ENCODE data around the gene TSPYL6.

GRCh38 chr2:54226260-54226659 lies 29.8 kb downstream of the TSPYL6 start:
- TF ChIP-seq POLR2AphosphoS5 (IDR thresholded peaks at IDR 0.05; ENCODE audit: borderline replicate concordance, low read depth, low read length) (no peak), EZH2 (IDR thresholded peaks at IDR 0.05) (no peak), FOXP2 (optimal IDR thresholded peaks at IDR 0.05; ENCODE audit: control extremely low read depth, extremely low read length, insufficient read depth) (no peak)

Measured in SK-N-MC (cell line).